NCI-H2171 (cell line): ENCODE results near the gene MPZL2.

Experiments used
- DNase-seq: peaks from one replicate; lab custom pipeline; 2025; lab: John Stamatoyannopoulos, UW

The MPZL2 gene

DNA sequence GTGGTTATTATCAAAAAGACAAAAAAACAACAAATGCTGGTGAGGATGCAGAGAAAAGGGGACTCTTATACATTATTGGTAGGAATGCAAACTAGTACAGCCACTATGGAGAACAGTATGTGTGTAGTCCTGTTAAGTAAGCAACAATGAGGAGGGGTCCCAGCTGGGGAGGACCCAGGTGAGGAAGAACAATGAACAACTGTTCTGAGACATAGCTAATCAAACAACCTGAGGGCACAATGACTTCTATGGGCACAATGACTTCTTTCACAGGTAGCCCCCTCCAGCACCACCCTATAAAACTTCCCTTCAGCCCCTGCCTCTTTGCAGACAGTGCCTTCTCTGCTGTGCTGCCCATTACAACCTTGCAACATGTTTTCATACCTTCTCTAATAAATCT, 44.9 kb downstream of the MPZL2 start:
- DNase-seq, result no peak

DNA sequence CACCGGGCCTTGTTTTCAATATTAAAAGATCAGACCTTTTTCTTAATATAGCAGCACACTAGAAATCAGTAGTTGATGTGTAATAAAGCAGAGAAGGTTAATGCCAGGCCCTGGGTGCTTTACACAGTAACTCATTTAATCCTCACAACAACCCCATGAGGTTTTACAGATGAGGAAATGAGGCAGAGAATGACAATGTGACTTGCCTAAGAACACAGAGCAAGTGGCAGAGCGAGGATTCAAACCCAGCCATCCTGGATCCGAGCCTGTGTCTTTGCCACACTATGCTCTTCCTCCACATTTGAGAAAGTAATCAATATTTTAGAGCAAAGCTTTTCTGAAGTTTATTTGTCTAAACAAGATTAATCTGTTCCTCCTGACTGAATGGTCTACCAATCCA, 46.5 kb downstream of the MPZL2 start:
- DNase-seq, result no peak

DNA sequence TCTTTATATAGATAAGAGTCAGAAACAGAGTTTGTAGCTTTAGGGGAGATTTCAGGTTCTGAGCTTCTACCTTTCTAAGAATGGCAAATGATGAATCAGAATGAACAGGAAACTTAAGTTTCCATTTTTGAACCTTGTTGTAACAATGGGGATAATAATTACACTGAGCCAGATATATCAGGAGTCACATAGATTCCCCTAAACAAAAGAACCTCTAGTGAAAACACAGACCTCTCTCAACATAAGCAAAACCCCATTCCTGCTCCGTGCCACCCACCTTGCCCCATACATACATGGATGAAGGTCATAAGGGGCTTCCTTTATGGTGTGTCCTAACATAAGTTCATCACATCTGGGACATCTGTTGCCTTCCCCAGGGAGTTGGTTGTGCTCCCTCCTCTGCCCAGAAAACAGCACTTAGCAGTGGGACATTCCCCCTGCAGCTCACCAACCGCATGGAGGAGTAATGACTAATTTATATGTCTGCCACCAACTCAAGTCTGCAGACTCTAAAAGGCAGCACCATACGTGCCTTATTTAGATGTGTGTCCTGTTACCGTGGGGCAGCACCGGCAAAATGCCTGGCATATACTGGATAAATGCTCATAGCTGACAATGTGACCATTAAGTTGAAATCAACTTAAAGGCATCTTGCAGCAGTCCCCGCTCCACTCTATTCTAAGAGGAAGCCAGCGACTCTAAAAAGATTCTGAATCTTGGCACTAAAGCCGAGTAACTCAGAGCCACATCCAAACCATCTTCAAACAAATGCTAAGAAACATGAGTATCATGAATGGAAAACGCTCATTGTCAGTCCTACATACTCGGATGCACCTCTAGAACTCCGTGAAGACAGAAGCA, 47.2 kb downstream of the MPZL2 start:
- DNase-seq, result no peak

DNA sequence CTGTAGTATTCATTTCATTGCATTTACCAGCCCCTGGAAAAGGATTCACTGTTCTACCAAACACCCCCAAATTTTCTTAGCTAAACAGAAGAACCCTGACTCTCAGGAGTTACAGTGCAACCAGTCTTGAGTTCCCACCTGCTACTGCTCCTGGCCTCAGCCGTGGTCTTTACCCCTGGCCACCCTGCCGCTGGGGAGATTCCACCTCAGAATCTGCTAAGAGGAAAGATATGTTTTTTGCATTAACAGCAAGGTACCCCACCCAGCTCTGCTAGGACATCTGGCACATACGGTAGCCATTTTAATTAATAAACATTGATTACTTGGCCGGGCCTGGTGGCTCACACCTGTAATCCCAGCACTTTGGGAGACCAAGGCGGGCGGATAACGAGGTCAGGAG, 48.3 kb downstream of the MPZL2 start:
- DNase-seq, result no peak

DNA sequence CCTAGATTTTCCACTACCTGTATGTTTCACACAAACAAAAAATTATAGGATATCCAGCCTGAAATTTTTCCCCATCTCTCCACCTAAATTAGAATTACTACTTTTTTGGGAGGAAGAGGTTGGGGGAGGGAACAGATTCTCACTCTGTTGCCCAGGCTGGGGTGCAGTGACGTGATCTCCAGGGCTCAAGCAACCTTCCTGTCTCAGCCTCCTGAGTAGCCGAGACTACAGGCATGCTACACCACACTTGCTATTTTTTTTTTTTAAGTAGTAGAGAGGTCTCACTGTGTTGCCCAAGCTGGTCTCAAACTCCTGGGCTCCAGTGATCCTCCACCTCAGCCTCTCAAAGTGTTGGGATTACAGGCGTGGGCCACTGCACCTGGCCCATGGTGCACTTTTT, 48.8 kb downstream of the MPZL2 start:
- DNase-seq, result no peak

DNA sequence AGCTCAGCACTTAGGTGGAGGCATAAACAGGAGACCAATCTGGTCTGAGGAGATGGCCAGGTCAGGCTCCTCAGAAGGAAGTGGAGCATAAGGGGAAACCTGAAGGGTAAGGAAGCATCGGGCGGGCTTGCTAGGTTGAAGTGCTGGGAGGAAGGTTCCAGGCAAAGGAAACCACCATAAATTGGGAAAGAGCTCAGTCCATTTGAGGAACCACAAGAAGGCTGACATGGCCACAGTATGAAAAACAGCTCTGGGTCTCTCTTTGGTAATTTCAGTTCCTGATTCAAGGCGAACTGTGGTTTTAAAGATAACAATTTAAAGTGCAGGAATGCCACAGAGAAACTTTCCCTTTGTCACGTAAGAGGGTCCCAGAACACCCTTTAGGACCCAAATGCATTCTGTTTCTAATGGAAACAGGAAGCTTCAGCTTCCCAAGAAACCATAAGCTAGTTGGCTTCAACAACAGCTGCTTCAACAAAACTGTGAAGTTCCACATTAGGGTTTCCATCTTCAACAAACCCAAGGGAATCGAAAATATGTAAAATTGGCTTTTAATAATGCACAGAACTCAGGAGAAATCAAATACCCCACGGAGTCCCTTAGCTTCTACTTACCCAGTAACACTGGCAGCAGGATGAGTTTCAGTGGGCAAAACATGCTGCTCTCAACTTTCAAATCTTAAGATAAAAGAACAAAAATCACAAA, 49.7 kb downstream of the MPZL2 start:
- DNase-seq, result no peak

DNA sequence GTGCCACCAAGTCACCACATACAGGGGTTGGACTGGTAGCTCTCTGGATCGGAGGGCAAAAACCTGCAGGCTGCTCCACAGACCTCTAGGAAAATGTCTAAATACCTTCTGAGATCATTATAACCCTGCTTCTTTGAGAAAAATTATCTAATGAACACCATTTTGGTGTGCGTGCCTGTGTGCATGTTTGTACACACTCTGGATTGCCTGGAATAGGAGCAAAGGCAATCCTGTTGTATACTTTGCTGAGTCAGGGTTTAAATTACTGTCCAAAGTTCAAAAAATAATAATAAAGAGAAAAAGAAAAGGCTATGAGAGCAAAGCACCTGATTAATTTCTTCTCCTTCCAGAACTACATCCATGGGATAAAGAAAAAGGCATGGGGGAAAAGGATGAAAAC, 50.3 kb downstream of the MPZL2 start:
- no peak for DNase-seq

DNA sequence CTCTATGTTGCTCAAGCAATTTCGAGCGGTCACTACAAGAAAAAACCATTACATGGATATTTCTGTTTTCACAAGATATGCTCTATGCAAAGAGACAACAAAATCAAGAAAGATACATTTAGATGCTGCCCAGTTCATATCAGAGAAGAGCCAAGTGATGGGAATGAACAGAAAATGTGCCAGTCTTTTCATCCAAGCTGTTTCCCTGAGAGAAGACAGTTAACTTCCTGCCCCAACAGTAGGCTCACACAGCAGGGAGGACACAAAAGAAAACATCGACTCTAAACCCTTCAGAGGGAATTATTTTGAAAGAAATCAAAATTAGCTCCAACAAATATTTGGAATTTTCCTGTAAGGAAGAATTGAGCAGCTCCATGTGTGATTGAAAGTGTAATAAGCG, 50.9 kb downstream of the MPZL2 start:
- no peak for DNase-seq

DNA sequence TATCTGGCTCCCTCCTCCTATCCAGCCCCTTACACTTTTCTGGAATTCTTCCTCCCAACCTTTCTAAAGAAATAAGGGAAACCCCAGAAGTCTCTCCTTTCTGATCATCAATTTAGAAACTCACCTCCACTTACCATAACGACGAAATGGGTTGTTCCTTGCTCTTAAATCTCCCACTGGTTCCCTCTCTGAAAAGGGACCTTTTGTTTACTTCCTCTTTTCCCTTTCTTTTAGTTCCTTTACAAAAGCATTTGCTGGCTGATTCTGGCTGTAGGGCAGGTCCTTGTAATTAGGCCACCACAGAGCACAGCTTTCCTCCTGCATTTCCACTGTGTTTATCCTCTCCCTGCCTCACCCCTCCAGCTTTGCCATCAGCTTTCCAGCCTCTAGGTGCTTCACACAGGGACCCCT, 51.3 kb downstream of the MPZL2 start:
- no peak for DNase-seq

DNA sequence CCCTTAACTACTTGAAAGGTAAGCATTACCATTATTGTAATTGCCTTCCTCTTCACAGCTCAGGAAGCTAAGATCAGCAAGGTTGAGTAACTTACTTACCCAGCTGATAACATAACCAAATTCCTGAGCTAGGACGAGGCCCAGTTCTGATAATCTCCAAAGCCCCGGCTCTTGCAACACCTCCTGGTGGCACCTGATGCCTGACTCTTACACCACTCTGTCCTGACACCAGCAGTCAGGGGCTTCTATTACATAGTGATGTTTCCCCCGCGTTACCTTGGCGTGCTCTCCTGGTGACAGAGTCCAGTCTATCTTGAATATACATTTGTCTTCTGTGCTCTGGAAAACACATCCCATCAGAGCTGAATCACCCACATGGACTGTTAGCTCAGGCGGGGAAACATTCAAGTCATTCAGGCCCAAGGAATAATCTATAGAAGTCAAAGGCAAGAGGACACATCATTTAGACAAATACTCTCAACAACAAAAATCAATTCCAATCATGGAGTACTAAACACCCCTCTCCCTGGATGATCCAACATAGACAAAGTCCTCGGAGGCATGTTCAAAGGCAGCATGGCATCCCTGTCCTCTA, 51.9 kb downstream of the MPZL2 start:
- DNase-seq, result no peak

DNA sequence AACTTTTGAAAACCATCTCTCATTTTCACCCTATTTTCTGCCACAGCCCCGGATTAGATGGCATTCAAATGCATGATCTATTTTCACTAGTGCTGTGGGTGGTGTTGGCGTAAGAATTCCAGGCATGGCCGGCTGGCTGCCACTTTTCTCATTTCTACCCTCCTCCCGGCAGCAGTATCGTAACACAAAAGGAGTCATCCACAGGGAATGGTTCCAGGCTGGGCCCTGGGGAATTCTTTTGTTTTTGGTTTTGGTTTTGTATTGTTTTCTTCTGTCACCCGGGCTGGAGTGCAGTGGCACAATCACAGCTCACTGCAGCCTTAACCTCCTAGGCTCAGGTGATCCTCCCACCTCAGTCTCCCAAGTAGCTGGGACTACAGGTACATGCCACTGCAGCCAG, 53.1 kb downstream of the MPZL2 start:
- DNase-seq, result no peak

DNA sequence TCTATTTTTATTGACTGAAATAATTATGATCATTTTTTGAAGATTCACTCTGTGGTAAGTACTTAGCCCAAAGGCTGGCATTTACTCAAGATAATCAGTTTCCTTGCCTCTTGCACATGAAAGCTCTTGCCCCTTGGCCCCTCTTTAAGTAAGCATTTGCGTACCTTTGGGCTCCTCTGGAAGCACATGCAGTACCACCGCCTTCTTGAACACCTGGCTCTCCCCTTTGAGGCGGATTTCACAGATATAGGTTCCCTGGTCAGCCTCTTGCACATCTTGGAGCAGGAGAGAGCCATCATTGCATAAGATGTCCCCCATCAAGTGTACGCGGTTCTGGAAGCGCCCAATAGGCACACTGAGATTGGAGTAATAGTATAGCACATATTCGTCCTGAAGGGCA, 53.8 kb downstream of the MPZL2 start:
- no peak for DNase-seq

DNA sequence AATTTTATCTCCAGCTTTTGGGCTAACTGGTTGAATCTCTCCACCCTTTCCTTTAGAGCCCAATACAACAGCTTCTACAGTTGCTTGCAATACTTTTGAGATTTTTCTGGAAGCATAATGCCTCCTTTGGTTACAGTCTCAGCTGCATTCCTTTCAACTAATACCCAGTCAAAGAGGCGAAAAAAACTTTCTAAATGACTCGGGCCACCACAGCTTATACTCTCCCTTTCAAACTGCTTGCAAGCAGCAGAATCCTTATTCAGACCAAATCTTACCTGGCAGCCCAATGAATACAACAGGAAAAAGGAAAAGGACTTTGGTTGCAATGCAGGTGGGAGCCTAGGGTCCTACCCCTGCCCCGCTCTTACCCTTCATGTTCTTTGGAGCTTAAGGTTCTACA, 55.1 kb downstream of the MPZL2 start:
- no peak for DNase-seq

DNA sequence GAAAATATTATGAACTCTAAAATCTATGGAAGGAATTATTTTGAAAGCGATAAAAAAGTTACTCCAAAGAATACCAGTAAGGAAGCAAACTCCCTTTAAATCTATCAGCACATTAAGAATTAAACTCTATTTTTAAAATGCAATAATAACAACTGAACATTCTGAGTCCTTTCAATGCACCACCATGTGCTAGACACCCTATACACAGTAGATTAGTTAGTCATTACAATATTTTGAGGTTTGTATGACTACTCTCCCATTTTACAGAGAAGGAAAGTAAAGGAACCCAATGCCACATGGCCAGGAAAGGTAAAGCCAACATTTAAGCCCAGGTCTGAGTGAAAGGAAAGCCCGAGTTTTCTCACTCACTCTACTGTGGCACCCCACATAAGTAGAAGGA, 57.0 kb downstream of the MPZL2 start:
- DNase-seq, result no peak

DNA sequence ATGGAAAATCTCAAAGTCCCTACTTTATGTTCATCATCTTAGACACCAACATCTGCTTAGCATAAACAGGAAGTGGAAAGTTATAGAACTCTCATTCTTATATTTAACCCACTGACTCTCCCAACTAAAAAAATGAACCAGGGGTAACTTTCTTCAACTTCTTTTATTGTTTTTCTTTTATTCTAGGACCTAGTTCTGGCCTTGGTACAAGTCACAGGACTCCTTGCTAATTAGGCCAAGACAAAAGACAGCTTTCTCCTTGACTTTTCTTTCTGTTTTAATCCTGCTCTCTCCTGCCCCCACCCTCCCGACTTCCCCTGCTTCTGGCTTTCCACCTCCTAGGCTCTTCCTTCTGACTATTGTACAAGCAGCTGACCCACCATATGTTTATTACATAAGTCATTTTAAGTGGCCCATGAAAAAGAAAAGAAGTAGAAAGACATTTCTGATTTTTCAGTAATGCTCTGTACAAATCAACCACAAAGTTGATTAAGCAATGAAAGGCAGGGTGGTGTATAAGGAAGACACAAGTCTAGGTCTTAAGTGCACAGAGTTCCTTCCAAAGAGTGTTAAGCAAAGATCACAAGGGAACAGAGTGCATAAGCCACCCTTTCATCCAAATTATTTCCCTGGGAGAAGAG, 57.6 kb downstream of the MPZL2 start:
- no peak for DNase-seq

DNA sequence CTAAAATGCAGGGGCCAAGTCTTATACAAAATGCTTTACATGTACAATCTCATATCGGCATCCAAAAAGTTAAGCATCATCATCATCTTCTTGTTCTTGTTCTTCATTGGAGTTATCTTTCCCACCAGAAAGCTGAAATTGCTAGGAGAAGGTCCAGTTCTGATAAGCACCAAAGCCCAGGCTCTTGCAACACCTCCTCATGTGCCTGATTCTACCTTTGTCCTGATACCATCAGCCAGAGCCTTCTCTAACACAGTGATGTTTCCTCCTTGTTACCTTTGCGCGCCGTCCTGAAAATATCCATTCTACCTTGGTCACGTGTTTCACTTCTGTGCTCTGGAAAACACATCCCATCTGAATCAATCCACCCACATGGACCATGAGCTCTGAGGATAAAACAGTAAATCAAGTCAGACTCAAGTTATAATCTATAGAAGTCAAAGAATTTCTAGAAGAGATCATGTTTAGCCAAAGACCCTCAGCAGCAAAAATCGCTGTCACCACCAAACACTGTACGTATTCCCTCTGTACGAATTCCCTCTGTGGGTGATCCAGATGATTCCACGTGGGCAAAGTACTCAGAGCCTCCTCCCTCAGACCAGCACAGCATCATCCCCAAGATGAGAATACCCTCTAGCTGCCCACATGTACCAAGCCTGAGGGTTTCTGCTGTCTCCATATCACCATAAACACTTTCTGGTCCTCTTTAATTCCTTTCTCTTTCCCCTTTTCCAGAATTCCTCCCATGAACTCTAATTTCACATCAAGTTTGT, 58.3 kb downstream of the MPZL2 start:
- DNase-seq, result no peak
